ENCODE results near the gene TBC1D17.
A peak's percentile ranks its signal among the peaks of the same experiment; 100 is the strongest.

Gene TBC1D17

GRCh38 chr19:49861107-49861506 is 16.4 kb upstream of the TBC1D17 start:
- Histone ChIP-seq H3K27me3 (ENCODE audit: low read length) (no peaks in the 10 kb centered on the region), H3F3A (ENCODE audit: insufficient read depth) (no peaks in the 10 kb centered on the region), H3K4me2 (ENCODE audit: low read depth, low read length, poor library complexity, severe bottlenecking) (no peak overlapping the region), H4K20me1 (ENCODE audit: low read depth, low read length) (no peaks in the 10 kb centered on the region), H3K27ac (ENCODE audit: low read depth, low read length) (no peak overlapping the region), H2AFZ (ENCODE audit: low read depth, low read length, severe bottlenecking) (no peak overlapping the region), H3K79me2 (ENCODE audit: insufficient read depth, low read length) (peaks cover 16% of the 10 kb centered on the region), H3K9me3 (ENCODE audit: insufficient read depth, low read length) (no peaks in the 10 kb centered on the region), H3K9ac (ENCODE audit: low read length) (no peak overlapping the region), H3K9me2 (replicated peaks; ENCODE audit: insufficient read depth, low read length) (no peaks in the 10 kb centered on the region), H3K36me3 (ENCODE audit: low read length) (no peaks in the 10 kb centered on the region), H3K4me3 (ENCODE audit: insufficient read depth, low read length, poor library complexity, severe bottlenecking) (no peak overlapping the region)
- TF ChIP-seq CTCF (IDR thresholded peaks at IDR 0.05; ENCODE audit: insufficient read depth, low read length, poor library complexity, severe bottlenecking) = no peak
- no peak for TF ChIP-seq EZH2phosphoT487 (conservative IDR thresholded peaks at IDR 0.05; ENCODE audit: low read length)

- no peaks in the 10 kb centered on the region for H3K36me3 ChIP-seq (ENCODE audit: low read length)
- TF ChIP-seq EZH2phosphoT487 (conservative IDR thresholded peaks at IDR 0.05; ENCODE audit: low read length) = no peak
- TF ChIP-seq CTCF (IDR thresholded peaks at IDR 0.05; ENCODE audit: insufficient read depth, low read length, poor library complexity, severe bottlenecking) = no peak
- no peaks in the 10 kb centered on the region for H3K9me3 ChIP-seq (ENCODE audit: insufficient read depth, low read length)
- H3K27me3 ChIP-seq (ENCODE audit: low read length) = no peaks in the 10 kb centered on the region
- peaks cover 23% of the 10 kb centered on the region for H3K79me2 ChIP-seq (ENCODE audit: insufficient read depth, low read length)
- no peak overlapping the region for H3K4me3 ChIP-seq (ENCODE audit: insufficient read depth, low read length, poor library complexity, severe bottlenecking)
- no peaks in the 10 kb centered on the region for H4K20me1 ChIP-seq (ENCODE audit: low read depth, low read length)
- H3K27ac ChIP-seq (ENCODE audit: low read depth, low read length) = no peak overlapping the region
- no peaks in the 10 kb centered on the region for H3F3A ChIP-seq (ENCODE audit: insufficient read depth)
- H3K9ac ChIP-seq (ENCODE audit: low read length) = no peak overlapping the region
- H3K4me2 ChIP-seq (ENCODE audit: low read depth, low read length, poor library complexity, severe bottlenecking) = no peak overlapping the region
- no peak overlapping the region for H2AFZ ChIP-seq (ENCODE audit: low read depth, low read length, severe bottlenecking)
- H3K9me2 ChIP-seq (replicated peaks; ENCODE audit: insufficient read depth, low read length) = no peaks in the 10 kb centered on the region
These were observed 15.7 kb upstream of the TBC1D17 start for GRCh38 chr19:49861541-49862378.

- Histone ChIP-seq H2AFZ (ENCODE audit: low read depth, low read length, severe bottlenecking) (no peak overlapping the region), H3K9me3 (ENCODE audit: insufficient read depth, low read length) (no peaks in the 10 kb centered on the region), H3K4me3 (ENCODE audit: insufficient read depth, low read length, poor library complexity, severe bottlenecking) (no peak overlapping the region), H3K9me2 (replicated peaks; ENCODE audit: insufficient read depth, low read length) (no peaks in the 10 kb centered on the region), H3K27me3 (ENCODE audit: low read length) (no peaks in the 10 kb centered on the region), H3K9ac (ENCODE audit: low read length) (no peak overlapping the region), H3F3A (ENCODE audit: insufficient read depth) (peaks cover 2% of the 10 kb centered on the region; the same call in 1 of the 2 replicates), H4K20me1 (ENCODE audit: low read depth, low read length) (no peaks in the 10 kb centered on the region), H3K27ac (ENCODE audit: low read depth, low read length) (no peak overlapping the region), H3K79me2 (ENCODE audit: insufficient read depth, low read length) (peaks cover 24% of the 10 kb centered on the region), H3K4me2 (ENCODE audit: low read depth, low read length, poor library complexity, severe bottlenecking) (no peak overlapping the region), H3K36me3 (ENCODE audit: low read length) (no peaks in the 10 kb centered on the region)
- TF ChIP-seq CTCF (IDR thresholded peaks at IDR 0.05; ENCODE audit: insufficient read depth, low read length, poor library complexity, severe bottlenecking) = peak; percentile 28
- no peak for TF ChIP-seq EZH2phosphoT487 (conservative IDR thresholded peaks at IDR 0.05; ENCODE audit: low read length)
These were observed 14.9 kb upstream of the TBC1D17 start for GRCh38 chr19:49862391-49863253.

Measured in SU-DHL-6 (cell line).